Erythroblast (primary cell): ENCODE measurements around the gene DCAF10.

Experiments
- GATA1 ChIP-seq: IDR thresholded peaks from 2 replicates; pipeline ENCODE4 v1.6.1; 2011; ENCODE audit warnings: low read depth, mild to moderate bottlenecking, control low read depth, low read length, moderate library complexity
- POLR2A ChIP-seq: IDR thresholded peaks from 2 replicates; pipeline ENCODE4 v1.6.1; 2011; ENCODE audit warnings: mild to moderate bottlenecking, low read length

GRCh38 chr9:37836386-37836785, 35.8 kb downstream of the DCAF10 start:
- no peak for TF ChIP-seq POLR2A
- TF ChIP-seq GATA1: no peak
